Pancreas (tissue), 10 donors: Measurements from ENCODE around the gene C18orf63. TPM values are rescaled to one million over a fixed set of nuclear protein-coding genes. Genes with fewer than 3 reads are reported as not detected.
A peak's percentile ranks its signal among the peaks of the same experiment; 100 is the strongest.

Source experiments
- ATAC-seq, 4 donors: fragments of 200-7000 bp; cut with Tn5 transposase; one replicate each; pipeline versions ENCODE4 v1.8.0 to v1.9.1; 2020; ENCODE audit warnings: mild to moderate bottlenecking in 4 of 4, moderate library complexity in 4 of 4
- DNase-seq, 6 donors: peaks; one replicate each; pipeline ENCODE4 v3.0.0-alpha.2; 2020
- FAIRE-seq: peaks from 2 replicates; lab custom pipeline; 2012; peaks lifted over from hg19 to GRCh38; lab: Jason Lieb, UNC
- H3K27ac ChIP-seq, 4 donors: fragments of 200-600 bp; sonication (generic); 1 replicate in 3 of 4; 2 replicates in 1 of 4; pipeline versions ENCODE4 v1.5.0 to v1.8.0; 2020
- H3K27me3 ChIP-seq, 4 donors: fragments of 200-600 bp; one replicate each; pipeline ENCODE4 v1.8.0; 2021
- H3K36me3 ChIP-seq, 3 donors: fragments of 200-600 bp; sonication (generic) in 1 of 3; one replicate each; pipeline versions ENCODE4 v1.5.0 to v1.8.0; 2020 to 2021
- H3K4me1 ChIP-seq, 3 donors: fragments of 200-600 bp; one replicate each; pipeline ENCODE4 v1.8.0; 2021
- H3K4me3 ChIP-seq, 4 donors: fragments of 200-600 bp; sonication (generic) in 2 of 4; one replicate each; pipeline versions ENCODE4 v1.5.0 to v1.8.0; 2020 to 2021
- H3K9me3 ChIP-seq, 4 donors: fragments of 200-600 bp; one replicate each; pipeline ENCODE4 v1.8.0; 2021
- WGBS, 2 donors: extraction: QIAGEN DNeasy Blood & Tissue Kit; methylation state at CpG; one replicate each; pipeline ENCODE4 v1.1.7; 2013; 5-methylcytosine and 5-hydroxymethylcytosine counted together
- intact Hi-C, 3 donors: fragments of 100-400 bp; cut with DNase I; formaldehyde crosslinking; loops; one replicate each; pipeline versions ENCODE4 v1.11.1 to v1.14.2; 2022
- polyA plus RNA-seq, 2 donors: library from polyadenylated mRNA; stranded (reverse); fragments of 200-250 nt; gene quantifications; one replicate each; pipeline ENCODE4 v1.2.3, GENCODE V29; 2013
- total RNA-seq, 6 donors: library from RNA; stranded (reverse); fragmentation: NEBNext Ultra II Directional in 4 of 6; extraction: Animal tissue kit (Norgen Biotek cat#: 25700) in 4 of 6; gene quantifications; one replicate each; pipeline versions ENCODE4 v1.2.1 to v1.2.4, GENCODE V29; 2021 to 2023
- TF ChIP-seq, protein P1 (sequence below), 4 donors: fragments of 200-600 bp; sonication (generic) in 3 of 4; IDR thresholded peaks; one replicate each; pipeline versions ENCODE4 v1.5.0 to v1.8.0; 2021; ENCODE audit warnings: antibody characterized with exemption in 4 of 4
- donor health status: healthy with polysubstance abuse.
- donor health status: DM: no; HTN: no; CAD: no; lungs with moderate emphysema.
- donor health status: DM: no; HTN: no; CAD: no.
- donor health status: control.
- donor health status: control.
- donor health status: Bipolar disorder and iron deficiency.
- donor health status: DM: yes; HTN: yes; CAD: no.
- donor health status: DM: no; HTN: no; CAD: no.
- donor health status: DM: no; HTN: no; CAD: no.
- donor health status: DM: yes; HTN: yes; CAD: no.

The C18orf63 gene
- total and polyA plus RNA-seq, 8 donors = not detected

GRCh38 chr18:74271635-74272034, 44.0 kb upstream of the C18orf63 start:
- intact Hi-C loops = no loop called here
- Histone ChIP-seq H3K36me3 (no peaks in the 10 kb centered on the region), H3K4me1 (peaks cover 16 to 51% (median 30%) of the 10 kb centered on the region in 3 donors), H3K9me3 (no peaks in the 10 kb centered on the region), H3K27ac (no peak overlapping the region), H3K27me3 (no peaks in the 10 kb centered on the region), H3K4me3 (no peak overlapping the region)
- FAIRE-seq (no peak), ATAC-seq (no peak), DNase-seq (no peak)
- 65 to 78% methylated on average over 3 of the region's 3 CpGs for WGBS, 2 donors
- TF ChIP-seq, protein P1, sequence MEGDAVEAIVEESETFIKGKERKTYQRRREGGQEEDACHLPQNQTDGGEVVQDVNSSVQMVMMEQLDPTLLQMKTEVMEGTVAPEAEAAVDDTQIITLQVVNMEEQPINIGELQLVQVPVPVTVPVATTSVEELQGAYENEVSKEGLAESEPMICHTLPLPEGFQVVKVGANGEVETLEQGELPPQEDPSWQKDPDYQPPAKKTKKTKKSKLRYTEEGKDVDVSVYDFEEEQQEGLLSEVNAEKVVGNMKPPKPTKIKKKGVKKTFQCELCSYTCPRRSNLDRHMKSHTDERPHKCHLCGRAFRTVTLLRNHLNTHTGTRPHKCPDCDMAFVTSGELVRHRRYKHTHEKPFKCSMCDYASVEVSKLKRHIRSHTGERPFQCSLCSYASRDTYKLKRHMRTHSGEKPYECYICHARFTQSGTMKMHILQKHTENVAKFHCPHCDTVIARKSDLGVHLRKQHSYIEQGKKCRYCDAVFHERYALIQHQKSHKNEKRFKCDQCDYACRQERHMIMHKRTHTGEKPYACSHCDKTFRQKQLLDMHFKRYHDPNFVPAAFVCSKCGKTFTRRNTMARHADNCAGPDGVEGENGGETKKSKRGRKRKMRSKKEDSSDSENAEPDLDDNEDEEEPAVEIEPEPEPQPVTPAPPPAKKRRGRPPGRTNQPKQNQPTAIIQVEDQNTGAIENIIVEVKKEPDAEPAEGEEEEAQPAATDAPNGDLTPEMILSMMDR (IDR thresholded peaks at IDR 0.05) = no peak

GRCh38 chr18:74273394-74273793, 42.2 kb upstream of the C18orf63 start:
- Histone ChIP-seq H3K36me3 (no peaks in the 10 kb centered on the region), H3K4me1 (peaks cover 20 to 51% (median 38%) of the 10 kb centered on the region in 3 donors), H3K4me3 (no peak overlapping the region), H3K9me3 (no peaks in the 10 kb centered on the region), H3K27ac (peak overlapping the region in 1 of 4 donors; percentile 22), H3K27me3 (no peaks in the 10 kb centered on the region)
- peak in 3 of 4 donors; percentile 56 to 59 (median 57) for ATAC-seq
- no peak for DNase-seq
- 19 to 20% methylated on average over 3 of the region's 3 CpGs for WGBS, 2 donors
- TF ChIP-seq, protein P1 (IDR thresholded peaks at IDR 0.05) = no peak
- intact Hi-C loops = no loop called here
- no peak for FAIRE-seq

DNA sequence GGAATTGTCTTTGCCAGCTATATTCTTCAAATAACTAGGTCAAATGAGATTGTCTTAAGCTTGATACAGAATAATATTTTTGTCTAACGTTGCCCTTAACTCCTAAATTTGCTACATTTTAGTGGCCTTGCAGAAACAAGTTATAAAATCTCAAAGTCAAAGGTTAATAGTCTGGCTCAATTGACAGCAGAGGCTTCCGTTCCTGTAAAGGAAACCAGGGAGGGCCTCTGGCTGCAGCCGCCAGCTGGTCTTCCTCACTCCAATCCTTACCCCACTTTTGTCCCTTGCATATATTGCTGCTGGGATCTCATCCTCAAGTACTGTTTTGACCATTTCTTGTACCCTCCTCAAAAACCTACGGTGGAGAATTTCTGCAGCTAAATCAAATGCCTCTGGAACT, 40.9 kb upstream of the C18orf63 start:
- no peak for DNase-seq
- Histone ChIP-seq H3K27me3 (no peaks in the 10 kb centered on the region), H3K27ac (no peak overlapping the region), H3K9me3 (no peaks in the 10 kb centered on the region), H3K36me3 (no peaks in the 10 kb centered on the region), H3K4me1 (peaks cover 30 to 61% (median 41%) of the 10 kb centered on the region in 3 donors), H3K4me3 (no peak overlapping the region)
- no peak for ATAC-seq
- 53 to 54% methylated on average over 4 of the region's 4 CpGs for WGBS, 2 donors
- TF ChIP-seq, protein P1 (IDR thresholded peaks at IDR 0.05) = no peak
- intact Hi-C loops = no loop called here
- no peak for FAIRE-seq

GRCh38 chr18:74275736-74276135, 39.9 kb upstream of the C18orf63 start:
- no peak for DNase-seq
- intact Hi-C loops = no loop called here
- Histone ChIP-seq H3K4me1 (peaks cover 30 to 61% (median 50%) of the 10 kb centered on the region in 3 donors), H3K9me3 (no peaks in the 10 kb centered on the region), H3K27ac (no peak overlapping the region), H3K36me3 (no peaks in the 10 kb centered on the region), H3K4me3 (no peak overlapping the region), H3K27me3 (no peaks in the 10 kb centered on the region)
- no peak for FAIRE-seq
- TF ChIP-seq, protein P1 (IDR thresholded peaks at IDR 0.05) = no peak
- no peak for ATAC-seq
- WGBS, 2 donors = 76 to 88% methylated on average over 11 of the region's 11 CpGs

- intact Hi-C loops = no loop called here
- WGBS, 2 donors = 41 to 48% methylated on average over 10 of the region's 10 CpGs
Observed at GRCh38 chr18:74276609-74277008, 39.0 kb upstream of the C18orf63 start.

More at GRCh38 chr18:74276609-74277008, 39.0 kb upstream of the C18orf63 start:
- Histone ChIP-seq H3K27ac (no peak overlapping the region), H3K4me1 (peaks cover 30 to 61% (median 58%) of the 10 kb centered on the region in 3 donors), H3K4me3 (no peak overlapping the region), H3K9me3 (no peaks in the 10 kb centered on the region), H3K36me3 (no peaks in the 10 kb centered on the region), H3K27me3 (no peaks in the 10 kb centered on the region)
- ATAC-seq (no peak), DNase-seq (no peak), FAIRE-seq (no peak)
- TF ChIP-seq, protein P1 (IDR thresholded peaks at IDR 0.05) = no peak
